Measurements from ENCODE around the gene OR2S2.
A peak's percentile ranks its signal among the peaks of the same experiment; 100 is the strongest.
"Not testable (repeated sequence)": the region's sequence is repeated elsewhere in the genome, so short reads cannot be mapped to it uniquely, and the experiment has no call there.

Gene OR2S2

GRCh38 chr9:35915681-35916294 is 42.2 kb downstream of the OR2S2 start:
- intact Hi-C loops (cut with DNase I): no loop called here

GRCh38 chr9:35914301-35914807 is 43.6 kb downstream of the OR2S2 start:
- intact Hi-C loops (cut with DNase I): no loop called here
- no peak for DNase-seq

More at GRCh38 chr9:35915681-35916294, 42.2 kb downstream of the OR2S2 start:
- no peak for DNase-seq

- DNase-seq; intact Hi-C loops (cut with DNase I): not testable (repeated sequence)
These were observed 44.5 kb downstream of the OR2S2 start for GRCh38 chr9:35913429-35913828.

- no peak for DNase-seq
- intact Hi-C loops (cut with DNase I): no loop called here
These were observed 45.1 kb downstream of the OR2S2 start for GRCh38 chr9:35912791-35913400.

GRCh38 chr9:35911690-35912089 is 46.3 kb downstream of the OR2S2 start:
- intact Hi-C loops (cut with DNase I): no loop called here
- DNase-seq: no peak

GRCh38 chr9:35910613-35911359 is 47.2 kb downstream of the OR2S2 start:
- intact Hi-C loops (cut with DNase I): no loop called here
- no peak for DNase-seq

GRCh38 chr9:35909687-35910612 is 48.0 kb downstream of the OR2S2 start:
- intact Hi-C loops (cut with DNase I): no loop called here
- no peak for DNase-seq

- intact Hi-C loops (cut with DNase I): no loop called here
- no peak for DNase-seq
These were observed 48.7 kb downstream of the OR2S2 start, which contains the start of gene SPAAR for GRCh38 chr9:35909274-35909673. Gene SPAAR, plus strand, starts transcription at chr9:35909490. Its CDS starts 974 bp downstream, at chr9:35910464.

GRCh38 chr9:35908504-35909125 is 49.3 kb downstream of the OR2S2 start:
- intact Hi-C loops (cut with DNase I): no loop called here
- DNase-seq: no peak

- peak in 1 of 42 donors; percentile 21 for DNase-seq
- intact Hi-C loops (cut with DNase I): no loop called here
These were observed 50.0 kb downstream of the OR2S2 start for GRCh38 chr9:35907711-35908503.
